IPS-18a (cell line): ENCODE data around the gene MRRF.

Experiments used
- H3K27ac ChIP-seq: one replicate; pipeline ENCODE4 v1.5.1; 2013; ENCODE audit warnings: low read length
- H3K27me3 ChIP-seq: one replicate; pipeline ENCODE4 v1.6.1; 2013; ENCODE audit warnings: mild to moderate bottlenecking, low read length; ENCODE audit not compliant: control insufficient read depth, insufficient read depth
- H3K36me3 ChIP-seq: one replicate; pipeline ENCODE4 v1.6.1; 2013; ENCODE audit warnings: low read depth, low read length; ENCODE audit not compliant: control insufficient read depth
- H3K4me1 ChIP-seq: one replicate; pipeline ENCODE4 v1.6.1; 2013; ENCODE audit warnings: low read depth, low read length; ENCODE audit not compliant: control insufficient read depth
- H3K4me3 ChIP-seq: one replicate; pipeline ENCODE4 v1.5.1; 2013; ENCODE audit warnings: low read length
- H3K9ac ChIP-seq: one replicate; pipeline ENCODE4 v1.6.1; 2013; ENCODE audit warnings: mild to moderate bottlenecking, low read length, moderate library complexity
- H3K9me3 ChIP-seq: one replicate; pipeline ENCODE4 v1.6.1; 2013; ENCODE audit warnings: low read depth, low read length; ENCODE audit not compliant: control insufficient read depth

MRRF gene

GRCh38 chr9:122291458-122291857, 26.8 kb downstream of the MRRF start:
- H3K4me1 ChIP-seq, result no peaks in the 10 kb centered on the region
- no peaks in the 10 kb centered on the region for H3K27me3 ChIP-seq
- no peak overlapping the region for H3K9ac ChIP-seq
- no peak overlapping the region for H3K27ac ChIP-seq
- H3K4me3 ChIP-seq, result no peak overlapping the region
- no peaks in the 10 kb centered on the region for H3K9me3 ChIP-seq
- H3K36me3 ChIP-seq, result peaks cover 42% of the 10 kb centered on the region

GRCh38 chr9:122294531-122294930, 29.8 kb downstream of the MRRF start:
- Histone ChIP-seq H3K9me3 (no peaks in the 10 kb centered on the region), H3K9ac (no peak overlapping the region), H3K27ac (no peak overlapping the region), H3K36me3 (peaks cover 33% of the 10 kb centered on the region), H3K4me3 (no peak overlapping the region), H3K27me3 (no peaks in the 10 kb centered on the region), H3K4me1 (no peaks in the 10 kb centered on the region)

DNA sequence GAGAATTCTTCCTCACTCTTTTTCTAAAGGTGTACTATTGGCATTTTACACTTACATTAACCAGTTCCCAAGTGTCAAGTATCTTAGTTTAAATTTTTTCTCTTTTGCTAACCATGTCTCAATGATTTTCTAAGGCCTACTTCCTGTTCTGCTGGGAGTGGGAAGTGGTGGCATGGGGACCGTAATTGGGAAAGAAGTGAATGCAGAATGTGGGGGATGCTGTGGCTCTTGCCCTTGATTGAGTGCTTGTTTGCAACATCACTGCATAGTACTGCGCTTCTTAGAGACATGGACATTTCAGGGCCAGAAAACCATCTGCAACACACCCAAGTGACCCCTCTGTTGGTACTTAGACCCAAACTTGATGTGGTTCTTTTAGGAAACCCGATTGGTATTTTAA, 32.8 kb downstream of the MRRF start:
- no peak overlapping the region for H3K4me3 ChIP-seq
- no peaks in the 10 kb centered on the region for H3K9me3 ChIP-seq
- peaks cover 4% of the 10 kb centered on the region for H3K4me1 ChIP-seq
- H3K27me3 ChIP-seq, result no peaks in the 10 kb centered on the region
- H3K27ac ChIP-seq, result no peak overlapping the region
- no peak overlapping the region for H3K9ac ChIP-seq
- peaks cover 24% of the 10 kb centered on the region for H3K36me3 ChIP-seq

- H3K27ac ChIP-seq, result no peak overlapping the region
- H3K4me3 ChIP-seq, result no peak overlapping the region
- peaks cover 13% of the 10 kb centered on the region for H3K36me3 ChIP-seq
- peaks cover 4% of the 10 kb centered on the region for H3K4me1 ChIP-seq
- no peaks in the 10 kb centered on the region for H3K9me3 ChIP-seq
- H3K9ac ChIP-seq, result no peak overlapping the region
- H3K27me3 ChIP-seq, result no peaks in the 10 kb centered on the region
These were observed 37.8 kb downstream of the MRRF start for GRCh38 chr9:122302237-122303093.

DNA sequence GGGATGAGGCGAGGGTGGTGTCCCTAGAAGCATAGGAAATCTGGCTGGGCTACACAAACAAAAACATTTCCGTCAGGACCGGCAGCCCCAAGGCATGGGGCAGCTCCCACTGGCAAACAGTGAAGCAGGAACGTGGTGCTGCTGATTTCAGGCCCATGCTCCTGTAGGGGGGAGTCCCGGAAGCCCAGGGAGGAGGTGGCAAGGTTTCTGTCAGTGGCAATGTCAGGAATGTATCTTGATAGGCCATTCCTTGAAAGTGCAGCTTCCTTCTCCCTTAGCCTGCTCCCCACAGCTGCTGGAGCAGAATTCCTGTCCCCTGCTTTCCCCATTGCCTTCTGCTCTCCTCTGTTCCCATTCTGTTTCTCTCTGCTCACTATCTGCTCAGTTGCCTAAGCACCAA, 42.4 kb downstream of the MRRF start:
- H3K9ac ChIP-seq, result no peak overlapping the region
- H3K36me3 ChIP-seq, result peaks cover 15% of the 10 kb centered on the region
- no peaks in the 10 kb centered on the region for H3K9me3 ChIP-seq
- no peak overlapping the region for H3K27ac ChIP-seq
- H3K4me1 ChIP-seq, result peaks cover 3% of the 10 kb centered on the region
- H3K27me3 ChIP-seq, result no peaks in the 10 kb centered on the region
- no peak overlapping the region for H3K4me3 ChIP-seq

DNA sequence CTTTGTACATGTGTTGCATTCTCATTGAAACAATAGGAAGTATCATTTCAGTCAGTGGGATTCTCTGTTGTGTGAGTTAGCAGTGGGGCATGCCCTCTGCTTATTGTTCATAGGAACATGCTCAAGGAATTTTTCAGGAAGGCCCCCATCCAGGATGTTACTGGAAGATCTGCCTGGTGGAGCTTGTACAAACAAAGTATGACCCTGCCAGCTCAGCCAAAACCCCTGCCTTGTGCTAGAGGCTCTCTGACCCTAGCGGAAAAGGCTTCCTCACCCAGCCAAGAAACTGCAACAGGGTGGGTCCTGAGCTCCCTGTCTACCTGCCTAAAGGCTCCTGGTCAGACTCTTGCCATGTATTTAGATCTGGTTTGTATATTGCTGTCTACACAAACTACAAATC, 43.2 kb downstream of the MRRF start:
- H3K27me3 ChIP-seq, result no peaks in the 10 kb centered on the region
- H3K27ac ChIP-seq, result no peak overlapping the region
- no peak overlapping the region for H3K4me3 ChIP-seq
- no peaks in the 10 kb centered on the region for H3K9me3 ChIP-seq
- H3K4me1 ChIP-seq, result no peaks in the 10 kb centered on the region
- H3K9ac ChIP-seq, result no peak overlapping the region
- H3K36me3 ChIP-seq, result peaks cover 19% of the 10 kb centered on the region

GRCh38 chr9:122309861-122310260, 45.2 kb downstream of the MRRF start:
- Histone ChIP-seq H3K36me3 (peaks cover 30% of the 10 kb centered on the region), H3K4me1 (no peaks in the 10 kb centered on the region), H3K9me3 (no peaks in the 10 kb centered on the region)

GRCh38 chr9:122314165-122314564, 49.5 kb downstream of the MRRF start:
- H3K27ac ChIP-seq, result no peak overlapping the region
- no peak overlapping the region for H3K4me3 ChIP-seq
- no peak overlapping the region for H3K9ac ChIP-seq
- H3K4me1 ChIP-seq, result no peaks in the 10 kb centered on the region
- peaks cover 21% of the 10 kb centered on the region for H3K36me3 ChIP-seq
- H3K9me3 ChIP-seq, result no peaks in the 10 kb centered on the region
- no peaks in the 10 kb centered on the region for H3K27me3 ChIP-seq

More at GRCh38 chr9:122309861-122310260, 45.2 kb downstream of the MRRF start:
- H3K4me3 ChIP-seq, result no peak overlapping the region
- H3K27ac ChIP-seq, result no peak overlapping the region
- H3K27me3 ChIP-seq, result no peaks in the 10 kb centered on the region
- no peak overlapping the region for H3K9ac ChIP-seq

DNA sequence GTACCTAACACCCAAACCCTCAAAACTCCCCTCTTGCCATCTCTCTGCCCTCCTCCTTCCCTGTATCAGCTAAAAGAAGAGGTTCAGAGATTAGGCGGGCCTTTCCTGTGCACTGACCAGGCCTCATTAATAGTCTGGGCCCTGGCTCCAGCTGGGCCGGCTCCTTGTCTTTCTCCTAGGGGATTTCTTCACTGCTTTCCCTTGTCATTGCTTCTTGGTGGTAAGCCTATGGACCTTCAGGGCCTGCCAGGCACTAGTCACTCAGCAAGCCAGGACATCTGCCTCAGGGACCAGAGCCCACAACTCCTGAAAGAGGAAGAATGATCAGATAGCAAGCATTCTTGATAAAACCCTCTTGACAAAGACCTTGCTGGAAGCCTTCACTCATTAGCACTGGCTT, 50.9 kb downstream of the MRRF start:
- no peak overlapping the region for H3K9ac ChIP-seq
- H3K4me1 ChIP-seq, result peaks cover 4% of the 10 kb centered on the region
- peaks cover 21% of the 10 kb centered on the region for H3K36me3 ChIP-seq
- no peaks in the 10 kb centered on the region for H3K27me3 ChIP-seq
- H3K4me3 ChIP-seq, result no peak overlapping the region
- no peaks in the 10 kb centered on the region for H3K9me3 ChIP-seq
- H3K27ac ChIP-seq, result no peak overlapping the region

GRCh38 chr9:122318284-122318683, 53.6 kb downstream of the MRRF start:
- no peaks in the 10 kb centered on the region for H3K27me3 ChIP-seq
- peaks cover 24% of the 10 kb centered on the region for H3K36me3 ChIP-seq
- H3K4me1 ChIP-seq, result peaks cover 6% of the 10 kb centered on the region
- no peak overlapping the region for H3K9ac ChIP-seq
- H3K4me3 ChIP-seq, result no peak overlapping the region
- H3K27ac ChIP-seq, result no peak overlapping the region
- no peaks in the 10 kb centered on the region for H3K9me3 ChIP-seq

DNA sequence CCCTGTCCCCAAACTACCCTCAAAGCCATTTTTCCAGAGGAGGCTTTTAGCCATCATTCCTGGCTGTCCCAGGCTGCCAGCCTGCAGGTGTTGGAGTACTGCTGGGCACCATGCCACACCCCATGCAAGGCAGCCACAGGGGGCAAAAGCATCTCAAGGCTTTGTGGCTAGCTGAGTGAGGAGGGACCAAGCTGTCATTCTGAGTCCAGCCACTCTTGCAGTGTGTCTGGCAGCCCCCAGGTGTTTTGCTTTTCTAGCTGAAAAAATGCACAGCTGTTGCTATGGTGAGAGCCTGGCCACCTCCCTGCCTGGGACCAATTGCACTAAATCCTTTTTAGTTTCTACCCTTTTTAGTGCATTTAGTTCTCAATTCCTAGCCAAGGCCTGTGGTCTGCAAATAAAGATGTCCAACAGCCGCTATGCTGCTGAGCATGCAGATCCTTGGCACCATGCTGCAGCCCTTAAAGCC, 55.8 kb downstream of the MRRF start:
- Histone ChIP-seq H3K27me3 (no peaks in the 10 kb centered on the region), H3K9ac (no peak overlapping the region), H3K36me3 (peaks cover 20% of the 10 kb centered on the region), H3K9me3 (no peaks in the 10 kb centered on the region), H3K4me3 (no peak overlapping the region), H3K27ac (no peak overlapping the region), H3K4me1 (peaks cover 6% of the 10 kb centered on the region)

DNA sequence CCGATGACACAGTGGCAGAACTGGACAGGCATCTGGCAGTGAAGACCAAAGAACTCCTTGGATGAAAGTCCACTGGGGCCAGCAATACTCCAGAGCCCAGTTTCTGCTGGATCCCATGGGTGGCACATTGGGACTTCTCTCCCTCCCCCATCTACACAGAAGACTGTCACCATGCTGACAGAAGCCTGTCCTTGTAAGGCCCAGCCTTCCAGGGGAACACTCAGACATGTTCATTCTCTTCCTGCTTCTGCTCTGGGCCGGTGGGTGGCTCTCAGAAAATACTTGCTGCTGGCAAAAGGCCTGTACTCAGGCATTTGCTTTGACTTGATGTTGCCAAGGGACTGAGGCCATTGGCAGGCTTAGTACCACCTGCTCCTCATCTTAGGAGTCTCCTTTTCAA, 57.9 kb downstream of the MRRF start:
- no peak overlapping the region for H3K9ac ChIP-seq
- peaks cover 20% of the 10 kb centered on the region for H3K36me3 ChIP-seq
- peaks cover 6% of the 10 kb centered on the region for H3K4me1 ChIP-seq
- no peaks in the 10 kb centered on the region for H3K27me3 ChIP-seq
- H3K9me3 ChIP-seq, result no peaks in the 10 kb centered on the region
- no peak overlapping the region for H3K27ac ChIP-seq
- no peak overlapping the region for H3K4me3 ChIP-seq
